ENCODE measurements around the gene PTPN3. TPM values are rescaled to one million over a fixed set of nuclear protein-coding genes. Genes with fewer than 3 reads are reported as not detected.

PTPN3 gene
- total and polyA plus RNA-seq, 2 donors from 2014 or later: 33.7 to 40.6 TPM

GRCh38 chr9:109474170-109474569, 23.9 kb downstream of the PTPN3 start:
- H3K9ac ChIP-seq (ENCODE audit: low read length in 3 of 3): peak overlapping the region in 1 of 3 donors; percentile 53
- peaks cover 12 to 43% (median 26%) of the 10 kb centered on the region in 3 donors for H3K4me1 ChIP-seq (ENCODE audit: control insufficient read depth in 2 of 3, insufficient read depth in 2 of 3, low read depth in 1 of 3, low read length in 3 of 3)
- intact Hi-C loops (cut with DNase I): no loop called here

GRCh38 chr9:109473329-109473728, 24.8 kb downstream of the PTPN3 start:
- Histone ChIP-seq H3K27me3 (ENCODE audit: control insufficient read depth, insufficient read depth, low read length) (no peaks in the 10 kb centered on the region), H3K9me3 (ENCODE audit: control insufficient read depth in 2 of 3, insufficient read depth in 1 of 3, low read length in 3 of 3) (no peaks in the 10 kb centered on the region), H3K9ac (ENCODE audit: low read length in 3 of 3) (peak overlapping the region in 1 of 3 donors; percentile 53), H3K36me3 (ENCODE audit: control insufficient read depth in 2 of 3, insufficient read depth in 3 of 3, low read length in 3 of 3) (no peaks in the 10 kb centered on the region), H3K4me1 (ENCODE audit: control insufficient read depth in 2 of 3, insufficient read depth in 2 of 3, low read depth in 1 of 3, low read length in 3 of 3) (peaks cover 12 to 36% (median 22%) of the 10 kb centered on the region in 3 donors), H3K4me3 (ENCODE audit: low read length in 3 of 3) (no peak overlapping the region), H3K27ac (ENCODE audit: low read depth in 2 of 2, low read length in 2 of 2) (peak overlapping the region in 1 of 2 donors; percentile 26)
- intact Hi-C loops (cut with DNase I): no loop called here
- DNase-seq (peak in 2 of 5 donors; percentile 39 to 60), FAIRE-seq (no peak)
- no peak for TF ChIP-seq CTCF (IDR thresholded peaks at IDR 0.05; ENCODE audit: borderline replicate concordance, extremely low read depth, insufficient read depth)

More at GRCh38 chr9:109474170-109474569, 23.9 kb downstream of the PTPN3 start:
- Histone ChIP-seq H3K27me3 (ENCODE audit: control insufficient read depth, insufficient read depth, low read length) (no peaks in the 10 kb centered on the region), H3K4me3 (ENCODE audit: low read length in 3 of 3) (no peak overlapping the region), H3K9me3 (ENCODE audit: control insufficient read depth in 2 of 3, insufficient read depth in 1 of 3, low read length in 3 of 3) (no peaks in the 10 kb centered on the region), H3K36me3 (ENCODE audit: control insufficient read depth in 2 of 3, insufficient read depth in 3 of 3, low read length in 3 of 3) (no peaks in the 10 kb centered on the region), H3K27ac (ENCODE audit: low read depth in 2 of 2, low read length in 2 of 2) (peak overlapping the region; percentile 9 to 52)
- DNase-seq: peak in 3 of 5 donors; percentile 45 to 68 (median 66)
- TF ChIP-seq CTCF (IDR thresholded peaks at IDR 0.05; ENCODE audit: borderline replicate concordance, extremely low read depth, insufficient read depth): no peak
- FAIRE-seq: no peak

GRCh38 chr9:109471475-109472393, 26.4 kb downstream of the PTPN3 start:
- DNase-seq: no peak
- intact Hi-C loops (cut with DNase I): no loop called here
- no peaks in the 10 kb centered on the region for H3K9me3 ChIP-seq (ENCODE audit: control insufficient read depth in 2 of 3, insufficient read depth in 1 of 3, low read length in 3 of 3)
- FAIRE-seq: no peak
- H3K27ac ChIP-seq (ENCODE audit: low read depth in 2 of 2, low read length in 2 of 2): no peak overlapping the region
- H3K27me3 ChIP-seq (ENCODE audit: control insufficient read depth, insufficient read depth, low read length): no peaks in the 10 kb centered on the region
- no peak overlapping the region for H3K4me3 ChIP-seq (ENCODE audit: low read length in 3 of 3)
- no peak overlapping the region for H3K9ac ChIP-seq (ENCODE audit: low read length in 3 of 3)
- peaks cover 2 to 22% (median 12%) of the 10 kb centered on the region in 3 donors for H3K4me1 ChIP-seq (ENCODE audit: control insufficient read depth in 2 of 3, insufficient read depth in 2 of 3, low read depth in 1 of 3, low read length in 3 of 3)
- no peak for TF ChIP-seq CTCF (IDR thresholded peaks at IDR 0.05; ENCODE audit: borderline replicate concordance, extremely low read depth, insufficient read depth)
- H3K36me3 ChIP-seq (ENCODE audit: control insufficient read depth in 2 of 3, insufficient read depth in 3 of 3, low read length in 3 of 3): no peaks in the 10 kb centered on the region
